ENCODE measurements around the gene NOPCHAP1.
"Not testable (repeated sequence)": the region's sequence is repeated elsewhere in the genome, so short reads cannot be mapped to it uniquely, and the experiment has no call there.

Gene NOPCHAP1

GRCh38 chr12:104966677-104967076, 19.4 kb upstream of the NOPCHAP1 start:
- DNase-seq = no peak

GRCh38 chr12:104969343-104969742, 16.8 kb upstream of the NOPCHAP1 start:
- DNase-seq = no peak

- no peak for DNase-seq
Measured at GRCh38 chr12:104971306-104971705, 14.8 kb upstream of the NOPCHAP1 start.

GRCh38 chr12:104973250-104973649, 12.9 kb upstream of the NOPCHAP1 start:
- DNase-seq = no peak

- no peak for DNase-seq
Measured at GRCh38 chr12:104974626-104975290, 11.4 kb upstream of the NOPCHAP1 start.

GRCh38 chr12:104975587-104976343, 10.4 kb upstream of the NOPCHAP1 start:
- no peak for DNase-seq

- DNase-seq = no peak
Measured at GRCh38 chr12:104976703-104977102, 9.4 kb upstream of the NOPCHAP1 start.

- DNase-seq = not testable (repeated sequence)
Measured at GRCh38 chr12:104977688-104978087, 8.4 kb upstream of the NOPCHAP1 start.

GRCh38 chr12:104985206-104985605, 910 bp upstream of the NOPCHAP1 start:
- no peak for DNase-seq

GRCh38 chr12:104990950-104991349, 4.8 kb downstream of the NOPCHAP1 start:
- no peak for DNase-seq

- peak; percentile 22 for DNase-seq
Measured at GRCh38 chr12:104991565-104992128, 5.5 kb downstream of the NOPCHAP1 start.

- no peak for DNase-seq
Measured at GRCh38 chr12:104994336-104994735, 8.2 kb downstream of the NOPCHAP1 start.

GRCh38 chr12:104997541-104997940, 11.4 kb downstream of the NOPCHAP1 start:
- DNase-seq = no peak

- DNase-seq = no peak
Measured at GRCh38 chr12:104998423-104999346, 12.6 kb downstream of the NOPCHAP1 start.

GRCh38 chr12:104999347-104999685, 13.2 kb downstream of the NOPCHAP1 start:
- DNase-seq = no peak

- no peak for DNase-seq
Measured at GRCh38 chr12:105001476-105001875, 15.4 kb downstream of the NOPCHAP1 start.

- no peak for DNase-seq
Measured at GRCh38 chr12:105013892-105014291, 27.8 kb downstream of the NOPCHAP1 start.

- no peak for DNase-seq
Measured at GRCh38 chr12:105014603-105015002, 28.5 kb downstream of the NOPCHAP1 start.

- DNase-seq = no peak
Measured at GRCh38 chr12:105015543-105015942, 29.4 kb downstream of the NOPCHAP1 start.

GRCh38 chr12:105018012-105018411, 31.9 kb downstream of the NOPCHAP1 start:
- peak; percentile 8 for DNase-seq

- DNase-seq = no peak
Measured at GRCh38 chr12:105018776-105019175, 32.7 kb downstream of the NOPCHAP1 start.

- no peak for DNase-seq
Measured at GRCh38 chr12:105020241-105020962, 34.3 kb downstream of the NOPCHAP1 start.
